K562 (cell line): Measurements from ENCODE around the gene MCCD1. TPM values are rescaled to one million over a fixed set of nuclear protein-coding genes. Genes with fewer than 3 reads are reported as not detected.
A peak's percentile ranks its signal among the peaks of the same experiment; 100 is the strongest.

Source experiments
- ARID4B ChIP-seq: sonication (generic); formaldehyde crosslinking; IDR thresholded peaks from 2 replicates; pipeline ENCODE4 v1.8.0; 2022; ENCODE audit warnings: mild to moderate bottlenecking, missing genetic modification reagents
- BRCA1 ChIP-seq, 2 experiments: fragments of 450-650 bp in 1 of 2; sonication (generic) in 1 of 2; formaldehyde crosslinking in 1 of 2; IDR thresholded peaks; 2 replicates each; pipeline versions ENCODE4 v1.5.0 to v1.6.1; 2017 to 2020; ENCODE audit warnings: mild to moderate bottlenecking in 1 of 2, missing genetic modification reagents in 1 of 2
- ELK1 ChIP-seq: sonication (generic); formaldehyde crosslinking; IDR thresholded peaks from 2 replicates; pipeline ENCODE4 v1.8.1; 2022; ENCODE audit warnings: missing genetic modification reagents
- ETS1 ChIP-seq: conservative IDR thresholded peaks from 2 replicates; pipeline ENCODE4 v1.6.1; 2011; ENCODE audit warnings: low read depth, mild to moderate bottlenecking, low read length; ENCODE audit not compliant: control insufficient read depth
- GATAD2A ChIP-seq: fragments of 450-650 bp; IDR thresholded peaks from 2 replicates; pipeline ENCODE4 v1.6.1; 2017
- HDAC6 ChIP-seq: IDR thresholded peaks from 2 replicates; pipeline ENCODE4 v1.6.1; 2012; ENCODE audit warnings: low read depth, mild to moderate bottlenecking, control low read depth, inconsistent platforms, low read length, moderate library complexity
- HES1 ChIP-seq: fragments of 450-650 bp; IDR thresholded peaks from 2 replicates; pipeline ENCODE4 v1.6.1; 2016; ENCODE audit warnings: low read depth, mild to moderate bottlenecking, moderate library complexity
- NFATC3 ChIP-seq: fragments of 450-650 bp; IDR thresholded peaks from 2 replicates; pipeline ENCODE4 v1.6.1; 2017; ENCODE audit warnings: mild to moderate bottlenecking
- STAT6 ChIP-seq: sonication (generic); formaldehyde crosslinking; IDR thresholded peaks from 2 replicates; pipeline ENCODE4 v1.8.1; 2023; ENCODE audit warnings: mild to moderate bottlenecking, missing genetic modification reagents
- THAP7 ChIP-seq: fragments of 250-450 bp; sonication (Bioruptor Pico); IDR thresholded peaks from 2 replicates; pipeline ENCODE4 v1.5.0; 2021
- THRAP3 ChIP-seq: fragments of 450-650 bp; IDR thresholded peaks from 2 replicates; pipeline ENCODE4 v1.6.1; 2016; ENCODE audit warnings: mild to moderate bottlenecking, inconsistent platforms, borderline replicate concordance
- ZNF583 ChIP-seq: fragments of 250-450 bp; sonication (Bioruptor Pico); IDR thresholded peaks from 2 replicates; pipeline ENCODE4 v1.4.0; 2020
- ZNF766 ChIP-seq: fragments of 200-800 bp; sonication (Bioruptor generic); conservative IDR thresholded peaks from 2 replicates; pipeline ENCODE4 v1.6.1; 2016; ENCODE audit warnings: missing genetic modification characterization, missing compliant biosample characterization
- ZSCAN32 ChIP-seq: fragments of 450-650 bp; formaldehyde crosslinking; IDR thresholded peaks from 2 replicates; pipeline ENCODE4 v1.4.0; 2020; ENCODE audit warnings: mild to moderate bottlenecking, moderate library complexity
- polyA plus RNA-seq, 8 experiments: library from polyadenylated mRNA; depleted of rRNA in 4 of 8; stranded (reverse) in 5 of 8; unstranded in 3 of 8; fragments of >200 nt; fragmentation: Nextera tagmentation in 2 of 8; fragmentation: Illumina TruSeq in 1 of 8; extraction: Ambion mirVana in 2 of 8; extraction: Trizol in 1 of 8; gene quantifications; 2 replicates each; pipeline versions ENCODE4 v1.2.1 to v1.2.3, GENCODE V29; 2011 to 2014; ENCODE audit warnings: inconsistent platforms in 1 of 8, missing spikeins in 1 of 8
- total RNA-seq, 7 experiments: library from RNA; depleted of rRNA in 6 of 7; stranded (reverse); fragments of >200 nt in 6 of 7; fragmentation: Illumina TruSeq in 2 of 7; extraction: Trizol in 2 of 7; gene quantifications; 2 replicates each; pipeline versions ENCODE4 v1.2.1 to v1.2.3, GENCODE V29; 2011 to 2021; ENCODE audit warnings: low replicate concordance in 1 of 7

MCCD1 gene
- total and polyA plus RNA-seq, 9 of the 15 experiments (the other 6 are each of a cell fraction or from before 2014, with no cell fraction given), result not detected

GRCh38 chr6:31547727-31548543, 19.2 kb downstream of the MCCD1 start (continued):
- TF ChIP-seq STAT6 (CRISPR knock-in tag), result peak; percentile 82; the same call in 1 of the 2 replicates
- TF ChIP-seq ZNF583 (CRISPR knock-in tag), result peak; percentile 27; the same call in 1 of the 2 replicates
- peak; percentile 13; the same call in 1 of the 2 replicates for TF ChIP-seq ZNF766 (CRISPR knock-in tag)
- TF ChIP-seq THAP7 (CRISPR knock-in tag), result no peak
- TF ChIP-seq BRCA1 (IDR thresholded peaks at IDR 0.05), result no peak
- TF ChIP-seq BRCA1 (CRISPR knock-in tag; IDR thresholded peaks at IDR 0.05), result 0 out of 2 replicates have a peak, but pooled peaks have one; percentile 75
- TF ChIP-seq THRAP3, result no peak
- TF ChIP-seq ZSCAN32 (CRISPR knock-in tag), result no peak
- TF ChIP-seq HDAC6, result no peak
- 0 out of 2 replicates have a peak, but pooled peaks have one; percentile 66 for TF ChIP-seq GATAD2A
- TF ChIP-seq ELK1 (CRISPR knock-in tag), result no peak
- peak; percentile 76 for TF ChIP-seq ARID4B (CRISPR knock-in tag)
- TF ChIP-seq ETS1, result 0 out of 2 replicates have a peak, but pooled peaks have one; percentile 22
- 0 out of 2 replicates have a peak, but pooled peaks have one; percentile 54 for TF ChIP-seq NFATC3
- no peak for TF ChIP-seq HES1
